ENCODE data around the gene GSKIP.

- TF ChIP-seq POLR2A (IDR thresholded peaks at IDR 0.05; ENCODE audit: low read length) (no peak), GATA1 (IDR thresholded peaks at IDR 0.05; ENCODE audit: low read depth, low read length) (no peak)
Observed at GRCh38 chr14:96398921-96399320, 35.6 kb downstream of the GSKIP start.
